Heart right ventricle (tissue), 16 donors: Measurements from ENCODE around the gene SORL1. TPM values are rescaled to one million over a fixed set of nuclear protein-coding genes. Genes with fewer than 3 reads are reported as not detected.

Experiments used
- ATAC-seq, 8 donors: fragments of 200-7000 bp; cut with Tn5 transposase; one replicate each; pipeline ENCODE4 v1.9.1; 2020; ENCODE audit warnings: mild to moderate bottlenecking in 8 of 8, moderate library complexity in 8 of 8, moderate number of reproducible peaks in 1 of 8
- DNase-seq, 2 donors: peaks; one replicate each; pipeline ENCODE4 v3.0.0-alpha.2; 2020
- H3K27ac ChIP-seq, 10 donors: fragments of 200-600 bp; sonication (generic) in 2 of 10; one replicate each; pipeline versions ENCODE4 v1.5.0 to v1.8.0; 2020 to 2022; ENCODE audit warnings: mild to moderate bottlenecking in 3 of 10
- H3K27me3 ChIP-seq, 7 donors: fragments of 200-600 bp; one replicate each; pipeline ENCODE4 v1.8.0; 2021 to 2022; ENCODE audit warnings: mild to moderate bottlenecking in 2 of 7
- H3K36me3 ChIP-seq, 9 donors: fragments of 200-600 bp; sonication (generic) in 1 of 9; one replicate each; pipeline versions ENCODE4 v1.5.0 to v1.8.0; 2020 to 2022; ENCODE audit warnings: mild to moderate bottlenecking in 2 of 9
- H3K4me1 ChIP-seq, 9 donors: fragments of 200-600 bp; sonication (generic) in 1 of 9; one replicate each; pipeline versions ENCODE4 v1.5.0 to v1.8.0; 2020 to 2022; ENCODE audit warnings: mild to moderate bottlenecking in 4 of 9
- H3K4me3 ChIP-seq, 10 donors: fragments of 200-600 bp; sonication (generic) in 2 of 10; one replicate each; pipeline versions ENCODE4 v1.5.0 to v1.8.0; 2020 to 2022; ENCODE audit warnings: mild to moderate bottlenecking in 7 of 10, moderate library complexity in 2 of 10
- H3K9me3 ChIP-seq, 11 donors: fragments of 200-600 bp in 10 of 11; sonication (generic) in 2 of 11; one replicate each; pipeline versions ENCODE4 v1.5.0 to v1.8.0; 2013 to 2022; ENCODE audit warnings: mild to moderate bottlenecking in 2 of 11, control low read depth in 1 of 11, moderate library complexity in 1 of 11
- WGBS, 2 donors: extraction: QIAGEN DNeasy Blood & Tissue Kit; methylation state at CpG; one replicate each; pipeline ENCODE4 v1.1.7; 2013; ENCODE audit warnings: inconsistent platforms in 1 of 2; 5-methylcytosine and 5-hydroxymethylcytosine counted together
- intact Hi-C, 10 donors: fragments of 100-400 bp; cut with DNase I; formaldehyde crosslinking; loops; one replicate each; pipeline versions ENCODE4 v1.11.1 to v1.14.2; 2022
- polyA plus RNA-seq, 2 donors: library from polyadenylated mRNA; stranded (reverse); fragments of 200-250 nt; gene quantifications; one replicate each; pipeline ENCODE4 v1.2.3, GENCODE V29; 2013
- total RNA-seq, 10 donors: library from RNA; stranded (reverse); fragmentation: NEBNext Ultra II Directional in 3 of 10; extraction: Animal tissue kit (Norgen Biotek cat#: 25700) in 3 of 10; gene quantifications; one replicate each; pipeline versions ENCODE4 v1.2.1 to v1.2.4, GENCODE V29; 2021 to 2023
- TF ChIP-seq, protein P1 (sequence below), 9 donors: fragments of 200-600 bp; sonication (generic) in 2 of 9; IDR thresholded peaks; one replicate each; pipeline versions ENCODE4 v1.5.0 to v1.8.0; 2021 to 2022; ENCODE audit warnings: antibody characterized with exemption in 9 of 9, mild to moderate bottlenecking in 5 of 9, moderate library complexity in 1 of 9
- donor health status: Arrhythmogenic right ventricular cardiomyopathy.
- donor health status: ischemic (EF 13 %, LVEDD 7.1; RV severe dilation, severe dysfunction).
- donor health status: healthy with polysubstance abuse.
- donor health status: DM: no; HTN: yes; CAD: no.
- donor health status: DM: no; HTN: no; CAD: no.
- donor health status: ischemic (EF 25% LVEDD 6.9; RV normal size, moderate dysfunction).
- donor health status: ischemic (EF 25% LVEDD 5.7; RV mildly dilated, moderate dysfunction).
- donor health status: healthy.
- donor health status: DM: yes; HTN: yes; CAD: no.
- donor health status: Ischemic cardiomyopathy.
- donor health status: ischemic (EF 35%, LVEDD 5.7; RV mildly dilated, moderate dysfunction).
- donor health status: nonischemic (EF 11% LVEDD 7.7; RV severe dilation, severe dysfunction).
- donor health status: DM: yes; HTN: yes; CAD: no.
- donor health status: PGD.
- donor health status: ischemic (EF 29% LVEDD 5.4; RV normal size, mild dysfunction).
- donor health status: nonischemic (EF 23%, LVEDD 6.1; RV moderate dilation, normal function).

Gene SORL1
- total and polyA plus RNA-seq, 12 donors = 0.26 to 15.1 (median 8.7) TPM

DNA sequence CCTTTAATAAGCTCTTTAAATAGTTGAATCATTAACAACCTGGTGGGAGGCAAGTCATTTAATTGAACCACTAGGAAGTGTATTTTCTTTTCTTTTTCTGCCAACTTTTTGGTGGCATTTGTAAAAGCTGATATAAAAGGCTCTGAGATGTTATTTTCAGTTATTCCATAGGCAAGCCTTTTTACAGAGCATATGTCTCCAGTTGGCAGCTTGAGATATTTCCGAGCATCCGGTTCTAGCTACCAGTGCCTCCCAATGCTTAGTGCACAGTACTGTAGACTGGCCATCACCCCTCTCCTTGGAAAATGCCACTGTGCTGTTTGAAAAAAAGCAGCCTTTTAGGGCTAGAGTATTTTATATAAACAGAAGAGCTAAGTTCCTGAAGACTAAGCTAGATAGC lies 179.3 kb downstream of the SORL1 start:
- WGBS, 2 donors = 93 to 94% methylated on average over 2 of the region's 2 CpGs

DNA sequence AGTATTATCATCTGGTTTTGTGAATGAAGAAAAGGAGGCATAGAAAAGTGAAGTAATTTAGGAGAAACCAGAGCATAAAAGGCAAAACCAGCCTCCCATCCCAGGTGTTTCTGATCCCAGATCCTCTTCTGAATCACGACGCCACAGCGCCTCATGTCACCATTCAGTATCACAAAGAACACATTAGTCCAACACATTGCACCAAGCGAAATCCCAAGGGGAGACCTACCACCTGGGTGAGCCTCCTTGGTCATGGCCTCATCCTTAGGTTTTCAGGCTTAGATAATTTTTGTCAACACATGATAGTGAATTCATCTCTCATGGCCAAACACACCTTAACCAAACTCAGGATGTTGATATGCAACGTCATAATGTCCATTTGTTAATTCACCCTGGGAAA lies 182.2 kb downstream of the SORL1 start:
- peaks cover 0 to 6% (median 0%) of the 10 kb centered on the region in 9 donors for H3K4me1 ChIP-seq
- ATAC-seq (no peak), DNase-seq (no peak)
- H3K4me3 ChIP-seq = no peak overlapping the region
- WGBS, 2 donors = 95 to 96% methylated on average over 5 of the region's 5 CpGs
- H3K36me3 ChIP-seq = peaks cover 0 to 14% (median 0%) of the 10 kb centered on the region in 9 donors
- H3K27ac ChIP-seq = no peak overlapping the region
- intact Hi-C loops = no loop called here
- peaks cover 0 to 3% (median 0%) of the 10 kb centered on the region in 7 donors for H3K27me3 ChIP-seq
- TF ChIP-seq, protein P1, sequence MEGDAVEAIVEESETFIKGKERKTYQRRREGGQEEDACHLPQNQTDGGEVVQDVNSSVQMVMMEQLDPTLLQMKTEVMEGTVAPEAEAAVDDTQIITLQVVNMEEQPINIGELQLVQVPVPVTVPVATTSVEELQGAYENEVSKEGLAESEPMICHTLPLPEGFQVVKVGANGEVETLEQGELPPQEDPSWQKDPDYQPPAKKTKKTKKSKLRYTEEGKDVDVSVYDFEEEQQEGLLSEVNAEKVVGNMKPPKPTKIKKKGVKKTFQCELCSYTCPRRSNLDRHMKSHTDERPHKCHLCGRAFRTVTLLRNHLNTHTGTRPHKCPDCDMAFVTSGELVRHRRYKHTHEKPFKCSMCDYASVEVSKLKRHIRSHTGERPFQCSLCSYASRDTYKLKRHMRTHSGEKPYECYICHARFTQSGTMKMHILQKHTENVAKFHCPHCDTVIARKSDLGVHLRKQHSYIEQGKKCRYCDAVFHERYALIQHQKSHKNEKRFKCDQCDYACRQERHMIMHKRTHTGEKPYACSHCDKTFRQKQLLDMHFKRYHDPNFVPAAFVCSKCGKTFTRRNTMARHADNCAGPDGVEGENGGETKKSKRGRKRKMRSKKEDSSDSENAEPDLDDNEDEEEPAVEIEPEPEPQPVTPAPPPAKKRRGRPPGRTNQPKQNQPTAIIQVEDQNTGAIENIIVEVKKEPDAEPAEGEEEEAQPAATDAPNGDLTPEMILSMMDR (IDR thresholded peaks at IDR 0.05) = no peak
- H3K9me3 ChIP-seq = no peaks in the 10 kb centered on the region

More for the DNA sequence above, 179.3 kb downstream of the SORL1 start:
- no peak for DNase-seq
- Histone ChIP-seq H3K27ac (no peak overlapping the region), H3K9me3 (no peaks in the 10 kb centered on the region), H3K27me3 (peaks cover 0 to 3% (median 0%) of the 10 kb centered on the region in 7 donors), H3K4me1 (peaks cover 0 to 11% (median 6%) of the 10 kb centered on the region in 9 donors), H3K4me3 (no peak overlapping the region), H3K36me3 (peaks cover 0 to 40% (median 0%) of the 10 kb centered on the region in 9 donors)
- no peak for ATAC-seq
- TF ChIP-seq, protein P1 (IDR thresholded peaks at IDR 0.05) = no peak
- intact Hi-C loops = no loop called here

DNA sequence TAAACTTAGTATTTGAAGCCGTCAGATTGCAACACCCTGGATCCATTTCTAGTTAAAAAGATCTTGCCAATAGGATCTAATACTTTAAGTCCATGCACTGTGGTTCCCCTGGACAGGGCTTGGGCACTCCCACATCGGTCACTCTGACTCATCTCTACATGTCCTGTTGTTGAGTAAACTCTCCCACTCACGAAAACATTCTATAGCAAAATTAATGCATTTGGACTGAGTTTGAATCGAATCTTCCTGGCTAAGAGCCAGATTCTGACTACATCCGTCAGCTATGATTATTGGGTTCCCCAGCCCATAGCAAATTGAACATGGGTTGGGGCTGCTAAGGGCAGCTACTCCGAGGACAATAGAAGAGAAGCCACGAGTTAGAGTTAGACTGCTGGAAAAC lies 182.8 kb downstream of the SORL1 start:
- ATAC-seq = peak in 1 of 8 donors; percentile 37

DNA sequence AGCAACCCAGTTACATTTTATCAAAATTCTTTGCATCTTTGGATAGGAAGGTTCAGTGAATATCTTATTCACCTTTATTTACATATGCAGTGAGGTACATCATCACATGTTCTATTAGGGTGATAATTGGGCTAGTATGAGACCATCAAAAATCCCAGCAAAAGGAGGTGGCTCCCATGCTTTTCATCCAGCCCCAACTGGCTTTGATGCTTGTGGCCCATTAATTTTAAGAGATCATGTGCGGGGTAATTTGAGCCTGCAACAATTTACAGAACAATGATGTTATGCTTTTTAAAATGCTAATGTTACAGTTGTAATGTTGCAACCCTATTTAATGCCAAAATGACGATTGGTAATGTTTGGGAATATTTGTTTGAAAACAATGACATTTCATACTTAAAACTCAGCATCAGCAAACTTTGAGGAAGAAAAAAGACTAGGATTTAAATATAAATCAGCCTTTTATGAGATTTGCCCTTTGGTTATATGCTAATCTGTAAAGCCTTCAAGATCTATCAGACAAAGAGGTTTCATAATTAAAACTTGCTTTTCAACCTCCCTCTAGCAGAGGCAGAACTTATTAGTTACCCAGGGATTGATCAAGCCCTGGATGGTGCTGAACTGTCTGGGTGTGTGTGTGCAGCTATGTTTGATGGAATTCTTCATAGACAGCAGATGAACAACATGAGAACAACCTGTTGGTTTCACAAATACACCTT lies 184.1 kb downstream of the SORL1 start:
- Histone ChIP-seq H3K27ac (no peak overlapping the region), H3K9me3 (no peaks in the 10 kb centered on the region), H3K4me3 (no peak overlapping the region), H3K4me1 (no peaks in the 10 kb centered on the region), H3K36me3 (peaks cover 0 to 5% (median 0%) of the 10 kb centered on the region in 9 donors), H3K27me3 (peaks cover 0 to 3% (median 0%) of the 10 kb centered on the region in 7 donors)
- intact Hi-C loops = no loop called here
- no peak for DNase-seq
- WGBS, 2 donors = 87 to 91% methylated on average over 2 of the region's 2 CpGs
- TF ChIP-seq, protein P1 (IDR thresholded peaks at IDR 0.05) = no peak
- ATAC-seq = no peak

More for the DNA sequence above, 182.8 kb downstream of the SORL1 start:
- Histone ChIP-seq H3K9me3 (no peaks in the 10 kb centered on the region), H3K4me1 (peaks cover 0 to 6% (median 0%) of the 10 kb centered on the region in 9 donors), H3K27ac (no peak overlapping the region), H3K36me3 (peaks cover 0 to 8% (median 0%) of the 10 kb centered on the region in 9 donors), H3K27me3 (peaks cover 0 to 3% (median 0%) of the 10 kb centered on the region in 7 donors), H3K4me3 (no peak overlapping the region)
- TF ChIP-seq, protein P1 (IDR thresholded peaks at IDR 0.05) = no peak
- WGBS, 2 donors = 59 to 60% methylated on average over 7 of the region's 7 CpGs
- intact Hi-C loops = no loop called here
- DNase-seq = no peak
